Fibroblast of the aortic adventitia (primary cell): ENCODE measurements around the gene NTN3. TPM values are rescaled to one million over a fixed set of nuclear protein-coding genes. Genes with fewer than 3 reads are reported as not detected.

Experiments used
- DNase-seq: peaks from one replicate; pipeline ENCODE4 v3.0.0-alpha.2; 2010; ENCODE audit warnings: low read depth
- H3K4me3 ChIP-seq: 2 replicates; pipeline ENCODE4 v1.5.1; 2011; ENCODE audit warnings: low read depth, mild to moderate bottlenecking, control low read depth, low read length, moderate library complexity
- total RNA-seq: library from RNA; depleted of rRNA; stranded (reverse); fragments of >200 nt; gene quantifications from 2 replicates; pipeline ENCODE4 v1.2.3, GENCODE V29; 2012; ENCODE audit warnings: low replicate concordance
- TF ChIP-seq, protein P1 (sequence below): IDR thresholded peaks from 2 replicates; pipeline ENCODE4 v1.5.1; 2011; ENCODE audit warnings: mild to moderate bottlenecking, low read length, control low read depth, inconsistent platforms; ENCODE audit not compliant: insufficient read depth

NTN3 gene
- total RNA-seq, 1 donor = 0.45 TPM

DNA sequence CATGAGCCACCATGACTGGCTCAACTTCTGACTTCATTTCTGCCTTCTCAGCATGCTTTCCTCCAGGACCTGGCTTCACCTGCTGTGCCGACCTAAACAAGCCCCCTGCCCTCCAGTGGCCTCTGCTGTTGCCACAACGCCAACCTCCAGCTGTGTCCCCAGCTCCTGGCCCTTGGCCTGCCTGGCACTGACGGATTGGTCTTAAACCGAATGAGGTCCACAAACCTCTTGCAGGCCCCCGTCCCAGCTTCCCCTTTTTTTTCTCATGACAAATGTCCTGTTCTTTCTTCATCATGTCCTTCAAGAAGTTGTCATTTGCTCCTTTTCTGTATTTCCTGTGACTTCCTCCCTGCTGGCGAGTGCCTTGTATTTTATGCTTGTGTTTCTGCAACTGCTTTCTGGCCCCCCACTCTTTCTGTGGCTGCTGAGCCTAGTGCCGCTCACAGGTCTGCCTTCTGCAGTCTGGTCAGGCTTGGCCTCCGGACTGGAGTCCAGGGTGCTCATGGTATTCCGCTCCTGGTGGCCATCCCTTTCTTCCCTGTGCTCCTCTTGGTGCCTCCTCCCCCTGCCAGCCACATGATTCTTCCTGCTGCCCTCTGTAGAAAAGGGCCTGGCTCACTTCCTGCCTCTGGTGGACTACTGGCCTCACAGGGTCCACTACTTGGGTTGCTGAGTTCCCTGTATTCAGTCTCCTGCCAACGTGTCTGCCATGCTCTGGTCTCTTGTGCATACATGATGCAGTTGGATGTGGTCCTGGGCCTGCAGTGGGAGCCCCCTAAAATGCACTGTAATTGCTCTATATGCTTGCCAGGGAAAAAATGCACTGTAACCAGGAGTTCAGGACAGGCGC, 45.5 kb downstream of the NTN3 start:
- peak overlapping the region; percentile 32 for H3K4me3 ChIP-seq
- TF ChIP-seq, protein P1, sequence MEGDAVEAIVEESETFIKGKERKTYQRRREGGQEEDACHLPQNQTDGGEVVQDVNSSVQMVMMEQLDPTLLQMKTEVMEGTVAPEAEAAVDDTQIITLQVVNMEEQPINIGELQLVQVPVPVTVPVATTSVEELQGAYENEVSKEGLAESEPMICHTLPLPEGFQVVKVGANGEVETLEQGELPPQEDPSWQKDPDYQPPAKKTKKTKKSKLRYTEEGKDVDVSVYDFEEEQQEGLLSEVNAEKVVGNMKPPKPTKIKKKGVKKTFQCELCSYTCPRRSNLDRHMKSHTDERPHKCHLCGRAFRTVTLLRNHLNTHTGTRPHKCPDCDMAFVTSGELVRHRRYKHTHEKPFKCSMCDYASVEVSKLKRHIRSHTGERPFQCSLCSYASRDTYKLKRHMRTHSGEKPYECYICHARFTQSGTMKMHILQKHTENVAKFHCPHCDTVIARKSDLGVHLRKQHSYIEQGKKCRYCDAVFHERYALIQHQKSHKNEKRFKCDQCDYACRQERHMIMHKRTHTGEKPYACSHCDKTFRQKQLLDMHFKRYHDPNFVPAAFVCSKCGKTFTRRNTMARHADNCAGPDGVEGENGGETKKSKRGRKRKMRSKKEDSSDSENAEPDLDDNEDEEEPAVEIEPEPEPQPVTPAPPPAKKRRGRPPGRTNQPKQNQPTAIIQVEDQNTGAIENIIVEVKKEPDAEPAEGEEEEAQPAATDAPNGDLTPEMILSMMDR = no peak
- DNase-seq = no peak

DNA sequence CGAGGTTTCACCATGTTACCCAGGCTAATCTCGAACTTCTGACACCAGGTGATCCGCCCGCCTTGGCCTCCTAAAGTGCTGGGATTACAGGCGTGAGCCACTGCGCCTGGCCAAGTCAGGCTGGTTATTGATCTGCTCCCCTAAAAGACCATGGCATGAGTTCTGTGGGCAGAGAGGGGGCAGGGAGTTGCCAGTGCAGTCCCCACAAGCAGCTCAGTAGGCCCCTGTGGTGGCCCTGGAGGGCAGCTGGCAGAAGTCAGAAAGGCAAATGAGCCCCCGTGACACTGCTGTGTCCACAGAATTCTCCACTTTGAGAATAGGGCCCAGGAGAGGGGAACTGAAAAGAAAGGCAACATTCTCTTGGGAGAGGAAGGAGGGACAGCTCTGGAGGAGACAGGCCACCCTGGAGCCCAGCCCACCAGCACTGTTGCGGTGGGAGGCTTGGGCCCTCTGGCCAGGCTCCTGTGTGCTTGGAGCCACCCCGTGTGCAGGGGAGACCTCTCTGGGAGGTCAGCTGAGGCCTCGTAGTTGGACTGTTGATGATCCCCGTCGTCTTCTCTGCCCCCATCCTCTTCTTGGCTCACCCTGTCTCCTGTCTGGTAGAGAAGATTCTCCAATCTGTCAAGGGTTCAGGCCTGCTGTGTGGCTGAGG, 47.0 kb downstream of the NTN3 start:
- no peak overlapping the region for H3K4me3 ChIP-seq
- no peak for DNase-seq
- TF ChIP-seq, protein P1 = no peak

DNA sequence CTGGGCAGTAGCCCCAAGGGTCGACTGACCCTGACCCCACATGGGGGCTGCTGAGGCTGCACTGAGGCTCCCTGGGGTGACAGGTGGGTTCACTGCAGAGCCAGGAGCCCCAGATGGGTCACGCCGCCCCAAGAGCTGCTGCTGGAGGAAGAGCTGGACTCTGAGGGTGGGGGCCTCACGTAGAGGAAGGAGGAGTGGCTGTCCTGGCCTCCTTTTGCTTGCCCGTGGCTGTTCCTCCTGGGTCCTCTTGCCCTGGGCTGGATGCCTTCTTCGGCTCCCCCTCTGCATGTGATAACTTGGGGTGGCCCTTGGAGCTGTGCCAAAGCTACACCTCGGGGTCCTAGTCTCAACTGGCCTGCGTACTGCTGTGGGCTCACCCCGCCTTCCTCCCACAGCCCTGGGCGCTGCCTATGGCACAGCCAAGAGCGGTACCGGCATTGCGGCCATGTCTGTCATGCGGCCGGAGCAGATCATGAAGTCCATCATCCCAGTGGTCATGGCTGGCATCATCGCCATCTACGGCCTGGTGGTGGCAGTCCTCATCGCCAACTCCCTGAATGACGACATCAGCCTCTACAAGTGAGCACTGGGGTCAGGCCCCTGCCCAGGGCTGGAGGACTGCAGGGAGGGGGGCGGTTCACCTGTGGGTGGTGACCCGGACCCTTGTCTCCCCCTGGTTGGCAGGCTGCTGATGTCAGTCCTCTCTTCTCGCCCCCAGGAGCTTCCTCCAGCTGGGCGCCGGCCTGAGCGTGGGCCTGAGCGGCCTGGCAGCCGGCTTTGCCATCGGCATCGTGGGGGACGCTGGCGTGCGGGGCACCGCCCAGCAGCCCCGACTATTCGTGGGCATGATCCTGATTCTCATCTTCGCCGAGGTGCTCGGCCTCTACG, 48.0 kb downstream of the NTN3 start:
- TF ChIP-seq, protein P1 = no peak
- H3K4me3 ChIP-seq = no peak overlapping the region
- DNase-seq = no peak

DNA sequence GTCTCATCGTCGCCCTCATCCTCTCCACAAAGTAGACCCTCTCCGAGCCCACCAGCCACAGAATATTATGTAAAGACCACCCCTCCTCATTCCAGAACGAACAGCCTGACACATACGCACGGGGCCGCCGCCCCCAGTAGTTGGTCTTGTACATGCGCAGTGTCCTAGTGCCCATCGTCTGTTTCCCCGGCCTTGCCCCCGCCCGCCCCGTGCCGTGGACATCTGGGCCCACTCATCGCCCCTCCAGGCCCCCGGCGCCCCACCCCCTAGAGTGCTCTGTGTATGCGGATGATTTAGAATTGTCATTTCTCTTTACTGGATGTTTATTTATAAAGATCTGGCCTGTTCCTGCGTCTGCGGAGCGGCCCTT, 48.6 kb downstream of the NTN3 start:
- TF ChIP-seq, protein P1 = no peak
- peak overlapping the region; percentile 41 for H3K4me3 ChIP-seq
- no peak for DNase-seq

DNA sequence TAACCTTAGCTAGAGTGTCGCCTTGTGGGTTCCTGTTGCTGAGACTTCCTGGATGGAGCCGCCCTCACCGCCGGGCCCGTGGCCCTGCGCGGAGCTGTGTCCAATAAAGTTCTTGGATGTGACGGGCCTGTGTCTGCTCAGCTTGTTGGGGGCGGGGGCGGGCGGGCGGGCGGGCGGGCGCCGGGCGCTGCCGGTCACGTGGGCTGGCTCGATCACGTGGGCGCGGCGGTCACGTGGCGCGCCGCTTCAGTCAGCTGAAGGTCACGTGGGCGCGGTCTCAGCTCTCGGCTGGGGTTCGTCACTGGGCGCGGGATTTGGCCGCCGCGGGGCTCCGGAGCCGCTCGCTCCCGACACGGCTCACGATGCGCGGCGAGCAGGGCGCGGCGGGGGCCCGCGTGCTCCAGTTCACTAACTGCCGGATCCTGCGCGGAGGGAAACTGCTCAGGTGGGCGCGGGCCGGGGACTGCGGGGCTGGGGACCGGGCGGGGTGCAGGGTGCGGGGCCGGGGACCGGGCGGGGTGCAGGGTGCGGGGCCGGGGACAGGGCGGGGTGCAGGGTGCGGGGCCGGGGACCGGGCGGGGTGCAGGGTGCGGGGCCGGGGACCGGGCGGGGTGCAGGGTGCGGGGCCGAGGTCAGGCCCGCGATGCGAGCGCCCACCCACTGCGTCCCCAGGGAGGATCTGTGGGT, 49.1 kb downstream of the NTN3 start, which contains the start of gene AMDHD2:
AMDHD2 (plus strand) TSS at position 275 of the 687 bp plus-strand sequence; CDS start at position 363, 88 bp downstream.
- TF ChIP-seq, protein P1 = no peak
- peak; percentile 90 for DNase-seq

DNA sequence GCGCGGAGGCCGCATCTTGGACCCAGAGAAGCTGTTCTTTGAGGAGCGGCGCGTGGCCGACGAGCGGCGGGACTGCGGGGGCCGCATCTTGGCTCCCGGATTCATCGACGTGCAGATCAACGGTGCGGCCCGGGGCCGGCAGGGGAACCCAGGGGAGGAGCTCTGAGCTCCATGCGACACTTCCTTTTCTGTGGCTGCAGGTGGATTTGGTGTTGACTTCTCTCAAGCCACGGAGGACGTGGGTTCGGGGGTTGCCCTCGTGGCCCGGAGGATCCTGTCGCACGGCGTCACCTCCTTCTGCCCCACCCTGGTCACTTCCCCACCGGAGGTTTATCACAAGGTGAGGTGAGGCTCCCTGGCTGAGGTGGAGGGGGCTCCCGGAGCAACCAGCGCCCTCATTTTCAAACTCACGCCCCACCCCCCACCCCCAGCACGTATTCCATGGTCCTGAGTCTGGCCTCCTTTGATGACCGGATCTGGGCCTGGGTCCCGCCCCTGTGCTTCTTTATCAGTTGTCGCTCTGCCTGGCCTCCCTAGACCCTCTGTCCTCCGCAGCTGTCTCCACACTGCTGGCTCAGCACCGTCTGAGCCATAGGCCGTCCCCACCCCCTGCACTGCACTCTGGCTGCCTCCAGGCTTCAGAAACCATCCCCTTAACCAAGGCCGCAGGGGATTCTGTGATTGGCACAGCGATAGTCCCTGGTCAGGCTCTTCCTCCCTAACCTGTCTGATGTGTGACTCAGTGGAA, 49.9 kb downstream of the NTN3 start:
- no peak for DNase-seq
- peak overlapping the region; percentile 82 for H3K4me3 ChIP-seq
- TF ChIP-seq, protein P1 = peak; percentile 19

More for the DNA sequence above, 49.1 kb downstream of the NTN3 start, which contains the start of gene AMDHD2:
- peak within 1 kb of the TSS; percentile 82 for H3K4me3 ChIP-seq
